Dedifferentiated amniotic fluid mesenchymal stem cell (primary cell): ENCODE data around the gene IGFALS.

ENCODE experiments used
- DNase-seq: peaks from one replicate; pipeline ENCODE4 v3.0.0-alpha.2; 2016; ENCODE audit errors: extremely low spot score

IGFALS gene

GRCh38 chr16:1776991-1777374 lies 16.5 kb downstream of the IGFALS start:
- DNase-seq, result no peak

DNA sequence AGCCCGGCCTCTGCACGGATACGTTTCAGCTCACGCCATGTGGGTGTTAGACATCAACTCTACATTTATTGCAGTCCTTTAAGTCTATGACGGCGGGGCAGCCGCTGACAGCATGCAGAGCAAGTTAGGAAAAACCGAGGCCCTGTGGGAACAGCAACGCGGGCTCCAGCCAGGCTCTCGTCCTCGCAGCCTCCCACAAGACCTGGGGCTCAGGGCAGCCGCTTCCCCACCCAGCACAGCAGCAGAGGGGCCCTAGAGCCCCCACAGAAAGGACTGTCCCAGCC lies 16.9 kb downstream of the IGFALS start:
- no peak for DNase-seq

DNA sequence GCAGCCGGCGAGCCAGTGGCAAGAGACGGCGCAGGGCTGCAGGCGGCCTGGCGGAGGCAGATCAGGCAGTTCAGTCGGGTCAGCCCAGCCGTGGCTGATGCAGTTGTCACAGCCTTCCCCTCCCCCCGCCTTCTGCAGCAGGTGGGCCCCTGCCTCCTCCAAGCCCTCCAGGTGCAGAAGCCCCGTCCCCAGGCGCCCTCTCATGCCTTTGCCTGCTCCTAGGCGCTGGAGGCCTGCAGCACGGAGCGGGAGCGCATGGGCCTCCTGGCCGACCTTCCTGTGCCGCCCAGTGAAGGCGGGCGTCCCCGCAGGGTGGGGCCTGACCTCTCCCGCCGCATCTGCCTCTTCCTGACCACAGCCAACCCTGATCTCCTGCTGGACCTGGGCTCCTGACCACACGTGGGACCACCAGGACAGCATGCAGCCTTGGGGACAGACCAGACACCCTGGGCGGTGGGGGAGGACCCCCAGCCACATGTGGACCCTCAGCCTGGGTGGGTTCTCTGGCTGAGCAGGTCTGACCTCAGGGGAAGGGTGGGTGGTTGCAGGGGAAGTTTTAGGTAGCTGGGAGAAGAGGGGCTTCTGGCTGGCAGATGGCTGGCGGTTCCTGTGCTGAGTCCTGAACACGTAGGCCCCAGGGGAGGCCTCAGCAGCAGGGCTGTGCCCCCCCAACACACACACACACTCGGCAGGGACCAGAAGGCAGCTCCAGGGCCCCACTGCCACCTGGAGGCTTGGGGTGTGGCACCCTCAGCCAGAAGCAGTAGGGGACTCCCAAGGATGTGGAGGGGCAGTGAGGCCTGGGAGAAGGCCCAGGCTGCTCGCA lies 17.4 kb downstream of the IGFALS start:
- no peak for DNase-seq

DNA sequence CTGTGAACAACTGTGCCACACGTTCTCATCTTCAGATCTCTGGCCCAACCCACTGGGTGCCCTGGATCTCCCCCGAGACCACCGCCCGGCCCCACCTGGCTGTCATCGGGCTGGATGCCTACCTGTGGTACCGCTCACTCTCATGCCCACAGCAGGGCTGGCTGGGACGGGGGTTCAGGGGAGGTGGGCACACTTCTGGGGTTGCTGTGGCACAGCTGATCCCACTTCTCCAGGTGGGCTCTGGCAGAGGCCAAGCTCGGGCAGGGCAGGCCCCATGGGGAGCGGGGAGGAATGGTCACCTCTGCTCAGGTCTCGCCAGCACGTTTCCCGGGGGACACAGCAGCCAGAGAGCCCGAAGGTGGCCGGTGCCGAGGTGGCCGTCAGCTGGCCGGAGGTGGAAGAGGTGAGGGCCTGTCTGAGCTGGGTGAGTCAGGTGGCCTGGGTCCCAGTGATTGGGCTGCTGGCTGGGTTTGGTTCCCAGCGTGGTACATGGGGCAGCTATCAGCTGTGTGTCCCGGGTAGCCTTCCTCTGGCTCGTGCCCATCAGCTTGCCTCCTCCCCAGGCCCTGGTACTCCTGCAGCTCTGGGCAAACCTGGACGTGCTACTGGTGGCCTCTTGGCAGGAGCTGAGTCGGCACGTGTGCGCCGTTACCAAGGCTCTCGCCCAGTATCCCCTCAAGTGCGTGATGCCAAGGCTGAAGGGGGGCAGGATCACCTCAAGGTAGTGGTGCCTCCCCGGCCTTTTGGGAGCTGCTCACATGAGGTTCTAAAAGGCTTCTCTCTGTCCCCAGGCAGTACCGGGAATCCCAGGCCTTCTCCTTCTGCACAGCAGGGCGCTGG lies 18.3 kb downstream of the IGFALS start:
- no peak for DNase-seq

DNA sequence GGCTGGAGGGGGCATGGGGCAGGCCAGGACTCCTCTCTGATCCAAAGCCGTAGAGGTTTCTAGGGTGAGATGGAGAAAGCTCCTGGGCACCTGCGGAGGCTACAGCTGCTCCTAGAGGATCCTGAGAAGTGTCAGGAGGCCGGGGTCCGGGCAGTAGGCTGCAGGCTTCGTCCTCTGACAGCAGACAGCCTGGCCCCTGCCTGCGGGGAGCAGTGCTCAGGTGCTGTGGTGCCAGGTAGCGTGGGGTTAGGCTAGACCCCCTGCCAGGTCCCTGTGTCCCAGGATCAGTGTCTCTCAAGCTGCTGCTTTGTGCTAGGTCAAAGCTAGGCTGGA lies 19.1 kb downstream of the IGFALS start:
- DNase-seq, result no peak

DNA sequence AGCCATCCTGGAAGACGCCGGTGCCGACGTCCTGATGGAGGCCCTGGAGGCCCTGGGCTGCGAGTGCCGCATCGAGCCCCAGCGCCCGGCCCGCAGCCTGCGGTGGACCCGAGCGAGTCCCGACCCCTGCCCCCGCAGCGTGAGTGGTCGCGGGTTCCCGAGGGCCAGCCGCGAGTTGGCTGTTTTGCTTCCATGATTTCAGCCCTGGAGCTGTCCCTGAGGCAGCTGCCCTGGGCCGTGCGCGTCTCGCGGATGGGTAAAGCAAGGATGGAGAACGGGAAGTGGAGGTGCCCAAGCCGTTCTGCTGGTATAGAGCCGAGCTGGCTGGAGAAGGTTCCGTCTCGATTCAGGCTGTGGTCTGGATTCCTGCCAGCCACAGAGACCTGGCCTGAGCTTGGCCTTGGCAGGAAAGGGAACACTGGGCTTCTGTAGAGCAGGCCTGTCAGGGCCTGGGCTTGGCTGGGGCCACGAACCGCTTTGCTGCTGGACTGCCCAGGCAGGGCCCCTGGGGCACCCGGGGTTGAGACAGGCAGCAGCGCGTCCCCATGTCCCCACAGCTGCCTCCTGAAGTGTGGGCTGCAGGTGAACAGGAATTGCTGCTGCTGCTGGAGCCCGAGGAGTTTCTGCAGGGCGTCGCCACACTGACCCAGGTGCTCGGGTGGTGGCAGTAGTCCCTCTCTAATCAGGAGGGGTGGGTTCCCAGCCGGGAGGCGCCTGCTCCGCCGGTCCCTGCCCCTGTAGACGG lies 19.6 kb downstream of the IGFALS start:
- DNase-seq, result no peak

- DNase-seq, result peak; percentile 77
These were observed 20.4 kb downstream of the IGFALS start, which contains the start of gene MRPS34 for GRCh38 chr16:1772908-1773702. MRPS34 (minus strand) TSS chr16:1773134; CDS start chr16:1773119, 15 bp downstream.

DNA sequence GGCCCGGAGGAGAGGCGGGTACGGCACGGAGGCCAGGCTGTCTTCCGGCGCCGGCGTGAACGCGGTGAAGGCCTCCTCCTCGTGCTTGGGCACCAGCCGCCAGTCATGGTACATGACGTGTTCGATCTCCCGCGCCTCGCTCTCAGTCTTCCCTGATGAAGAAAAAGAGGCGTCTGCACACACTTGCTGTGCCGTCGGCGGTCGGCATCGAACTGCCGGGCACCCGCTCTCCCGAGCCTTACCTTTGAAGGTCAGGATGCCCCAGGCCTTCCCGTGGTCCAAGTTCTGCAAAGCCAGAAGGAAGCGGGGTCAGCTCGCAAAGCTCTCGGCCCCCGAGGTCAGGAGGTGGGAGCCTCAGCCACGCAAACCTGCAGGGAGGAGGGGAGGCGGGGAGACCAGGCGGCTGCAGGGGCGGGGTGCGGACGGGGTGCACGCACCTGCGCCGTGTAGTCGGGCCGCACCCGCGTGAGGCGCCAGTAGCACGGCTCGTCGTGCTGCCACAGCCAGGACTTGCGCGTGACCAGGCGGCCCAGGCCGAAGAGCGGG lies 21.1 kb downstream of the IGFALS start, which contains the start of gene EME2:
Gene EME2 (plus strand): TSS at position 449 of the 546 bp plus-strand sequence. CDS start 418 bp downstream, outside the sequence.
- DNase-seq, result no peak

GRCh38 chr16:1771864-1772361 lies 21.6 kb downstream of the IGFALS start:
- DNase-seq, result no peak

DNA sequence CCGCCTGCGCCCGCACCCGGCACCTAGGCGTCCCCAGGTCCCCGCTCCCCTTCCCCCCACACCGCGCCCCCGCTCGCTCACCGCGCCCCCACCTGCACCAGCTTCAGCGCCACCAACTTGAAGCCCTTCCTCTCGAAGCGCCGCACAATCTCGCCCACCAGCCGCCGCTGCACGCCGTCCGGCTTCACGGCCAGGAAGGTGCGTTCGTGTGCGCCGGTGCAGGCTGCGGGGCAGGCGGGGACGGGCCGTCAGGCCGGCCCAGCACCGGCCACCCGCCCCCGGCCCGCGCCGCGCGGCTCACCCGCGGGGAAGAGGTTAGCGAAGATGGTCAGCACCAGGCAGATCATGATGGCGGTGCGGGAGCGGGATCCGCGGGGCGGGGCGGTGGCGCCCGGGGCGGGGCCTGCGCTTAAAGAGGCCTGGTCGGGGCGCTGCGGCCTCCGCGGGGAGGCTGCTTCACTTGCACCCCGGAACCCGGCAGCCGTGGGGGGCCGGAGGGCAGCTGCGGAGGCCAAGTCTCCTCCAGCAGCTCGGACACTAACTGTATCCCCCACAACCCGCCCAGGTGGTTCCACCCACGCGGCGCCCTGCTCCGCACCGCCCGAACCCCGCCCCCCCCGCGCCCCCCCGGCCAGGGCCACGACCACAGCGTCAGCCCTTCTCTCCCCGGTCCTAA lies 22.2 kb downstream of the IGFALS start, which contains the start of gene NME3:
Gene NME3 (minus strand): TSS at position 356 of the 676 bp plus-strand sequence. CDS start 9 bp downstream, at position 347.
- peak; percentile 28 for DNase-seq

DNA sequence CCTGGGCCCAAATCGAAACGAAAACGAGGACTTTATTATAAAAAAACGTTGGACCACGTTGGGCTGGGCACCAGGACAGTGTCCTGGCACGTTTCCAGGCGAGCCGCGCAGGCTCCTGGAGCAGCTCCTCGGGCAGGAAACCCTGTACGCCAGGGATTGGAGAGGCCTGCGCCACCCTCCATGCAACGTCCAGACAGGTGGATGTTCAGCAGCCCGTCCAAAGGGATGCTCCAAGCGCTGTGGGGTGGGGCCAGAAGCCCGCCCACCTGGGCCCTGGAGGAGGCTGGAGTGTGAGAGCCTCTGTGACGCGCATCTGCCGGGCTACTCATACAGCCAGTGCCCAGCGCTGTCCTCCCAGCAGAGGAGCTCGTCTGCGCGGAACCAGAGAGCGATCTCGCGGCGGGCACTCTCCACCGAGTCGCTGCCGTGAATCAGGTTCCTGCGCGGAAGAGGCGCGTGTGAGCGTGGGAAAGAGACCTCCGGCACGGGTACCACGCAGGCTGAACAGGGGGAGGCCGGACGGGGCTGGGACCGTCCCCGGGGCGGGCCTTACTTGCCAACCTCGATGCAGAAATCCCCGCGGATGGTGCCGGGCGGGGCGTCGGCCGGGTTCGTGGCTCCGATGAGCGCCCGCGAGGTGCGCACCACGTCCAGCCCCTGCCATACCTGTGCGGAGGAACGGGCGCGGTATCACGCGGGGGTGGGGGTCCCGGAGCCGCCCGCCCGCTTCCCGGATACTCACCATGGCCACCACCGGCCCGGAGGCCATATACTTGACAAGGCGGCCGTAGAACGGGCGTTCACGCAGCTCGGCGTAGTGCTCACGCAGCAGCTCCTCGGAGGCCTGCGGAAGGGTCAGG lies 22.9 kb downstream of the IGFALS start:
- DNase-seq, result no peak

- DNase-seq, result no peak
These were observed 23.9 kb downstream of the IGFALS start for GRCh38 chr16:1769402-1770300.

DNA sequence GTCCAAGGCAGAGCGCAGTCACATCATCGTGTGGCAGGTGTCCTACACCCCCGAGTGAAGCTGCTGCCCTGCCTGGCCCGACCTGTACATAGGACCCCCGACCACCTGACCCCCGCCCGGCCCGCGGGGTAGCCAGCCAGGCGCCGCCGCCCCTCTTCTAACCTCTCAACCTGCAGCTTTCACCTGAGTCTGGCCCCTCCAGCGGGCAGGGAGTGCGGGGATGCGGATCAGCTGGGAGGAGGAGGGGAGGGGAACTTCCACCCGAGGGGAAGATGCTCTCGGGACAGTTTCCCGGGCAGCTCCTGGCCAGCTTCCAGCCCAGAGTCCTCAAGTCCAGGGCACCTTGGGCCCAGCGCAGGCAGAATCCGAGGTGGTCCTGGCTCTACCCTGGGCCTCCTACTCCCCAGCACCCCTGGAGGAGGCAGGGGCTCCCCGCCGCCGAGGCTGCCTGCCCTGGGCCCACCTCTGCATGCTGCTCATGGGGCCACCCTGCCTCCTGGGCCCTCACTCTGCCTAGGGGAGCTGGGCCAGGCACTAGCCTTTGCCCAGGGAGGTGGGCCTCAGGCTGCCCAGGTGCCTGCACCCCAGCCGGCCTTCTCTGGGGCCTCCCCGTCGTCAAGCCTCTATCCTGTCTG lies 24.6 kb downstream of the IGFALS start:
- DNase-seq, result no peak

GRCh38 chr16:1768061-1768766 lies 25.3 kb downstream of the IGFALS start:
- no peak for DNase-seq

GRCh38 chr16:1767116-1767994 lies 26.1 kb downstream of the IGFALS start:
- no peak for DNase-seq

GRCh38 chr16:1766701-1767100 lies 26.8 kb downstream of the IGFALS start:
- DNase-seq, result no peak
